Stimulated activated CD4-positive, alpha-beta T cell treated with anti-CD3 and anti-CD28 coated beads, Interleukin-2, amount 100 ng/mL, for 48 hours (primary cell): Measurements from ENCODE around the gene WASHC3.

ENCODE experiments used
- DNase-seq, 2 donors: peaks; one replicate each; pipeline ENCODE4 v3.0.0-alpha.2; 2020

Gene WASHC3

GRCh38 chr12:101967506-101967905, 94.3 kb downstream of the WASHC3 start:
- no peak for DNase-seq

DNA sequence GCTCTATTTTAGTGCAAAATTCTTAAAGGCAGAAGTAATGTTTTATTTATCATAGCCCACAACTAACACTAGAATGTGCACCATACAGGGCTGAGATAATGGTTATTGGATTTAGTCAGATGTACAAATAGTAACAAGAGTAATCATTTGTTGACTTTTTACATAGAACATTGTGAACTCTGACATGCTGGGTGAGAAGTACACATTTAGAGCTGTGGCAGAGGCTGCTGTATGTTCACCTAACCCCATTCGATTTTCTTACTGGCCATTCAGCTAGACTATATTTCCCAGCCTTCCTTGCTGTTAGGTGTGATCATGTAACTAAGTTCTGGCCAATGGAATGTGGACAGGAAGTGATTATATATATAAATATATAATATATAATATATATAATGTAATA, 95.3 kb downstream of the WASHC3 start:
- DNase-seq, result no peak

- DNase-seq, result no peak
These were observed 98.1 kb downstream of the WASHC3 start for GRCh38 chr12:101963697-101964096.
